Hepatic stellate cell (primary cell): Measurements from ENCODE around the gene TNNT2.

ENCODE experiments used
- DNase-seq: peaks from one replicate; pipeline ENCODE4 v3.0.0; 2011; ENCODE audit warnings: low spot score

The TNNT2 gene

DNA sequence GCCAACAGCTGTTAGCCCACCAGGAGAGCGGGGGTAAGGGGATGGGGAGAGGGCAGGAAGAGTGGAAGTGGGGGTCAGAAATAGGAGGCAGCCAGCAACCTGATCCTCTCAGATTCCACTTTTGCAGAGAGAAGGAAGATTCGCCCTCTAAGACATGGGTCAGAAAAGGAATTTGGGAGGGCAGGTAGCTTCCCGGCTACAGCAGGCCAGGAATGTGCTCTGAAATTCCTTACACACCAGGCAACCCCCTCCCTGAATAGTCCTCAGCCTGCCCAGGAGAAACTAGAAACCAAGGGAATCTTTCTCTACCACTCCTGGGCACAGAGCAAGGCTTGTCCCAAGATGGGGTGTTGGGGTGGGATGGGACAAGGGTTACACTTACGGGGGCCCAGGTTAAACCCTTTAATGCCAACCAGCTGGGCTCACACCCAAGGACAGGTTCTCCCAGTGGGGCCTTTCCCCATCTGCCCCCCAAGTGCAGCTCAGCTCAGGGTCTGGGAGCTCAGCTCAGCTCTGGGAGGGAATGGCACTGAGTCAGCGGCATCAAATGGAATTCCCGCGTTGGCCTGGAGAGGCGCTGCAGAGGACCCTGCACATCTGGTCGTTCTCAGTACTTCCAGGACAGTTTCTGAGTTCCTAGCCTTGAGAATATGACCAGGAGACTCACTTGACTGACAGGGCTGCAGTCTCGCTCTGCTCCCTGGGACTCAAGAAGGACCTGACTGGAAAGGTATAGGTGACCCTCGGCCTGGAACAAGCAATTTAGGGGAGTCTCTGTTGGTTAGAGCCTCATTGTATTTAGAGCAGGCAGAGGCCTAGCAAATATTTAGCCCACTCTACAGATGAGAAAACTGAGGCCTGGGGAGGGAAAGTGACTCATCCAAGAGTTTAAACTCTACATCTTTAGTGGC is 761 bp downstream of the TNNT2 start:
- DNase-seq = peak; percentile 92

DNA sequence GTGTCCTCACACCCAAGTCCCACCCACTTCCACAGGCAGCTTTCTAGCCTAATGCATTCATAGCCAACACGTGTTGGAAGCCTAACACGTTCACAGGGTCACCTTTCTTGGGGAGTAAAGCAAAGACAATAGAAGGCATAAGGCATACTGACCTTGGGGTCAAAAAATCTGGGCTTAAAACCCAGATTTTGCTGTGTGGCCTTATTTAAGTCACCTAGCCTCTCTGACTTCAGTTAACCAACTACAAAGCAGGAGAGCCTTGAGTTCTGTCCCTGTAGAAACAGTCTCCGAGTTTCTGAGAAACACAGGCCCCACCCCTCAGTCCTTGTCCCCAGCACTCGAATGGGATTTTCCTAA is 1.4 kb downstream of the TNNT2 start:
- no peak for DNase-seq

DNA sequence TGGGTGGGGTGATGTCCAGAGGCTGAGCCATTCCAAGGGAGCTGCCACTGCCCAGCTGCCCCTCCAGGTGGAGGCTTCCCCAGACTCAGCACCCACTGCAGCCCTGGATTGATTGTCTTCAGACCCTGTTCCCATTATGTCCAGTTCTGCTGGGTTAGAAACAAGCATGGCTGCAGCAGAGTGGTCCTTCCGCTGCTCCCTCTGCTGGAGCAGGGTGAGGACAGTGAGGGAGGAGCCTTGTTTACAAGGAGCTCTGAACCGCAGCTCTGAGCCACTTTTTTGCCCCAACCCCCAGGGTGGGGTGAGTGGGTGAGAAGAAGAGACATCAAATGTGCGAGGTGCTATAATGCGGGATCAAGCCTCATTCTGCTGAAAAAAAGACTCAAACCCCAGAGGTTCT is 2.3 kb downstream of the TNNT2 start:
- no peak for DNase-seq

DNA sequence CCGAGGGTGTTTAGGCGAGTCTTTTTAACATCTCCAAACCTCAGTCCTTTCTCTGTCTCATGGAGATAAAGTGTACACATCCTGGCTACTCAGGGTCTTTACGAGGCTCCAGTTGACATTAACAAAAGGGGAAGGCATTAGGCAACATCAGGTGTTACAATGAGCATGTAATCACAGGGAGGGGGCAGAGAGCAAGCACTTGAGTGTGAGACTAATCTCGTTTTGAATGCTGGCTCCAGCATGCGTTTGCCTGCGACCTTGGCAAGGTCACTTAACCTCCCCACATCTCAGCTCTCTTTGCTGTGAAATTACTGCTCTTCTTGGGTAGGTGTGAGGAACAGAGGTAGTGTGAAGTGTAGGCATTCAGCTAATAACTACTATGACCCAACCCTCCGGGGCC is 3.1 kb downstream of the TNNT2 start:
- DNase-seq = no peak

- no peak for DNase-seq
Measured at GRCh38 chr1:201371792-201372191, 5.7 kb downstream of the TNNT2 start.

DNA sequence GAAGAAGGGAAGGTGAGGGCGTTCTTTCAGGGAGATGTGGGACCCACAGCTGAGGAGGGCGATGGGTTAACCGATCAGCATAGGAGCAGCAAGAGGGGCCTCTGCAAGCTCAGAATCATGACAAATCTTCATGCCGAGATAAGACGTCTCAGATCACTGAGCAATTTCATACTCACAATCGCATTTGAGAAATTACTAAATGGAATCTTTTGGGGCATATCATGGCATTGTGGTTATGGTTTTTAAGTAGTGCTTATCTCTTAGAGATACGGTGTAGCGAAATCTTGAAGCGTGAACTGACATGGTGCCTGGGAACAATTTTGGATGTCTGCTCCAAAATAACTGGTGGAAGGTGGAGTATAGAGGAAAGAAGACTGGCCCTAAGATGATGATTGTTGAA is 6.2 kb downstream of the TNNT2 start:
- no peak for DNase-seq

DNA sequence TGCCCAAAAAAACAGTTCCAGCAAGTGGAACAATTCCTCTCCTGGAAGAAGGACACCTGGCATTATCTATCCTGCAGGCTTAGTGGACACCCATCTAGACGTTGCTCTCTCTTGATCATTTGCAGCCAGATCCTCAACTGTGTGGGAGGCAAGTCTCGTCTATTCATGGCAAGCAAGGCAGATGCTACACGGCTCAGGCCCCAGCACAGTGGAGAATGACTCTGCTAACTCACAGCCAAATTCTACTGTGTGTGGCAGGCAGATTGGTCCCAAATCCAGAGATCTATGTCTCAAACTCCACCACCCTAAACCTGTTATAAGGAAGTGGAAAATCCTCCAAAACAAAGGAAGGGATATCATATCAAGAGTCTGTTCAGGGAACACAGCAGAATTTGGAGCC is 7.0 kb downstream of the TNNT2 start:
- no peak for DNase-seq

- no peak for DNase-seq
Measured at GRCh38 chr1:201369209-201369608, 8.3 kb downstream of the TNNT2 start.

DNA sequence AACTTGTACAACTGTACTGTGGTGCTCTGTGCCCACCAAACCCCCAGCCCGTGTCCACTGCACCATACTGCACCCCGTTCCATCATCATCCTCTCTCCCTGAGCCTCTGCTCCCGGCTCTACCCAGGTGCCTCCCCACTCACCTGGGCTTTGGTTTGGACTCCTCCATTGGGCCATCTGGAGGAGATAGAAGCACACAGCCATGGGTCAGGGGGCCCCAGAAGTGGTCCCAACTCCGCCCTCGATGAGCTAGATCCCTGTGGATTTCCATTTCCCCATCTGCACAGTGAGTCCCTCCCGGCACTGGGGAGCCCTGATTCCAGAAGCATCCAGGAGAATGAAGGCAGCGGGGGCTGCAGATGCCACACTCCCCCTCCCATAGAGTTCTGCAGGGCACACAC is 10.8 kb downstream of the TNNT2 start:
- DNase-seq = no peak

- no peak for DNase-seq
Measured at GRCh38 chr1:201365251-201365650, 12.2 kb downstream of the TNNT2 start.

DNA sequence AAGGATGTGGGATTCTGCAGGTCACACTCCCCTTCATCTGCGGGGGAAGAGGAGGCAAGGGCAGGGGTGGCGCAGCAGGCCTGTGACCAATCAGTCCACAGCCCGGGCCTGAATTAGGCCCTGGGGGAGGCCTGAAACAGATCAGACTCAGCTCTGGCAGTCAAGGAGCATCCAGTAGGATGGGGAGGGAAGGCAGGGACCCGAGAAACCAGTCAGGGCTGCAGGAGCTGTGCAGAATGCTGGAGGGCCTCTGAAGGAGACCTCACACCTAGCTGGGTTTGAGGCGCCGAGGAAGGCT is 12.7 kb downstream of the TNNT2 start:
- DNase-seq = no peak

- no peak for DNase-seq
Measured at GRCh38 chr1:201363467-201363866, 14.0 kb downstream of the TNNT2 start.

GRCh38 chr1:201362906-201363305 is 14.6 kb downstream of the TNNT2 start:
- no peak for DNase-seq

GRCh38 chr1:201361652-201362504 is 15.6 kb downstream of the TNNT2 start:
- peak; percentile 89 for DNase-seq

DNA sequence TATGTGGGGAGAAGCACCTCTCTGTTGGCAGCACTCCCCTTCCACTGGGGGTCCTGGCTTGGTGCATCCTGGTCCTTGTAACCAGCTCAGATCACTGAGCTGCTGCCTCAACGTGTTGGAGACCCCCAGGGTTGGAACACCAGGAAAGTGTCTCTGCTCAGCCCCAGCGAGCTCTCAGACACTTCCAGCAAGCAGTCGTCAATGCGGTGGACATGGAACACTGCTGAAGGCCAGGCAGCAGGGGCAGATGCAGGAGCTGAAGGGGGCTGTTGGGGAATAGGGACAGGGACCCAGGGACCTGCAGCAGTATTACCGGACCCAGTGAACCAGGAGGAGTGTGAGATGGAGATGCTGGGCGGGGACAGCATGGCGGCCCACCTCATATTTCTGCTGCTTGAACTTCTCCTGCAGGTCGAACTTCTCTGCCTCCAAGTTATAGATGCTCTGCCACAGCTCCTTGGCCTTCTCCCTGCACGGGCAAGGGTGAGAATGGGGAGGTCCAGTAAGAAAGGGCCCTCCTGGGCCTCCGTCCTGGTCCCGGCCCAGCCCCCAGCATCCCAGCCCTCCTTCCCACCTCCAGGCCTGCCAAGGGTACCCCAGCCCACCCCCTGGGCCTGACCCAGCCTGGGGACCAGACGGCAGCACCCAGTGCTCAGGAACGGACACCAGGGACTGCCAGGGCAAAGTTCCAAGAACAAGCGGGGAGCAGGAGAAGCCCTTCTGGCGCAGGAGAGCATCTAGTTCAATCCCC is 16.4 kb downstream of the TNNT2 start:
- no peak for DNase-seq

DNA sequence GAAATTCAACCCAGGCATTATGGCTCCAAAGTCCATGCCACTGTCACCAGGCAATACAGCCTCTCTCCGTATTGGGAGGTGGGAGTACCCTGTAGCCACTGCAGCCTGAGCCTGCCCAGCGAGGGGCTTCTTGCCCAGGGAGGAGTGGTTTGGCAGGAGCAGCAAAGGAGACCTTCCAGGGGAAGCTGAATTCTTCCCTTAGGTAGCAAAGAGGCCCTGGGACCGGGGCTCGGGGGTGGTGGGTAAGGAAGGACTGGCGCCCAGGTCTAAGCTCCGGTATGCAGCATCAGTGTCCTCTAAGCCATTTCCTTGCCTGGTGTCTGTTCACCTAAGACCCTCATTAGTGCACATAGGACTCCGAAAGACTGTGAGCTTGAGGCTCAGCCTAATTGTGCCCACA is 17.0 kb downstream of the TNNT2 start:
- no peak for DNase-seq

DNA sequence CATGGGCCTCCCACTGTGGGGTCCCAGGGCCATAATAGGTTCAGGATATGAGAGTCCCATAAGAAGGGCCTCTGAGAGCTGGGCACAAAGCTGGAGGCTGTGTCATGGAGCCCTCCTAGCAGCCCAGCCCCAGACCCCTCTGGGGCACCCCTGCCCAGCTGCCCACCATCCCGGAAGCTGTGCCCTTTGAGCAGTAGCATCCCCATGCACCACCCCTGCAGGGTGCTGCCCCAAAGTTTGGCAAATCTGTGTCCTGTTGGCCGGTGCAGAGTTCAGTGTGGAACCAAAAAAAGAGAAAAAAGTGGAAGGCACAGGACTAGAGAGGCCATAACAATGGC is 17.6 kb downstream of the TNNT2 start:
- DNase-seq = no peak

DNA sequence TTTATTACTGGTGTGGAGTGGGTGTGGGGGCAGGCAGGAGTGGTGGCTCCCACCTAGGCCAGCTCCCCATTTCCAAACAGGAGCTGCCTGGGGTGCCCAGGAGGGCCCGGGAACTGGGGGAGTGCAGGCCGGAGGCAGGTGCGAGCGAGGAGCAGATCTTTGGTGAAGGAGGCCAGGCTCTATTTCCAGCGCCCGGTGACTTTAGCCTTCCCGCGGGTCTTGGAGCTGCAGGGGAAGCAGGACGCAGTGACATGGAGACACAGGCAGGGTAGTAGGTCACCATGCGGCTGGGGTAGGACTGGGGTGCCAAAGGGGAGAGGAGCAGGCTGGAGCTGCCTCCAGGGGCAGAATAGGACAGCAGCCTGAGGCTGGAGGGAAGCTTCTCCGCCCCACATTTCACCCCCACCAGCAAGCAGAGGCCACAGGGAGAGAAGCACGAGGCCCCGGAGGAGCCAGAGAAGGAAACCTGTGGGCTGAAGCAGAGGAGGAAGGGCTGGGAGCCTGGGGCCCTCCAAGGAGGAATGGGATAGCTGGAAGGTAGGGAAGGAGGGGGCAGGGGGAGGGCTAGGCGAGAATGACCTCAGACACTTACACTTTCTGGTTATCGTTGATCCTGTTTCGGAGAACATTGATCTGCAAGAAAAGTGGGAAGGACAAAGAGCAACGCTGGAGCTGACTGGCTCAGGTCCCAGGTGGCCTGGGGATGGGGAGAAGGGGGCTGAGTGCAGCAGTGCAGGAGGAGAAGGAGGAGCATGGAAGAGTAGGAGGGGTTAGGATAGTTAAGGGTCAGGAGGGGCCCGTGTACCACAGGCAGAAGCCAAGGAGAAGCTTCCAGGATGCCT is 18.2 kb downstream of the TNNT2 start:
- DNase-seq = no peak

GRCh38 chr1:201358596-201358995 is 18.9 kb downstream of the TNNT2 start:
- DNase-seq = no peak

DNA sequence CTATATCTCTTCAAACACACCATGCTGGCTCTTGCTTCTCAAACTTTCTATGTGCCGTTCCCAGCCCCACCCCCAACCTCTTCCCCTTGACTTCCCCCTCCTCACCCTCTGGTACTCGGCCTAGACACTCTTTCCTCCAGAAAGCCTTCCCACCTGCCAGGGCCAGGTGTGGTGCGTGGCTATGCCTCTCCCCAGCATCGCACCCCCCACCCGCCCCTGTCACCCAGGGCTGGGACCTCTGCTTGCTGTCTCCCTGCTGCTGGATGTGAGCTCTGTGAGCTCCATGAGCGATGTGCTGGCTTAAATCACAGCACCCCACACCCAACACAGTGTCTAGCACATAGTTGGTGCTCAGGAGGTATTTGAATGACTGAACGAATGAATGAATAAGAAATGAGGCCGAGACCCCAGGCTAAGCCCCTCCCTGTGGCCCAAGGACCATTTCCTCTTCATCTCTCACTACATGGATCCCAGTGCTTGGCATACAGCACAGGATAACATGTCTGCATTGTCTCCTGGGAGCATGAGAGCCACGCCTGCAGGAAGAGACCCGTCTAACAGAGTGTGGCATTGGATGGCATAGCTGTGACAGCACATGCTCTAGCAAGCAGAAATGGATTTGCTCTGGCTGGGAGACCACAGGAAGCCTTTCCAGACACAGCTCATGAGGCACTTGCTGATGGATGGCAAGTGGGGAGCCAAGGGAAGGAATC is 19.7 kb downstream of the TNNT2 start:
- DNase-seq = no peak

GRCh38 chr1:201357211-201357610 is 20.3 kb downstream of the TNNT2 start:
- DNase-seq = no peak
